H9 (cell line): Measurements from ENCODE around the gene MS4A7. TPM values are rescaled to one million over a fixed set of nuclear protein-coding genes. Genes with fewer than 3 reads are reported as not detected.

Experiments used
- DNase-seq: peaks from one replicate; pipeline ENCODE4 v3.0.0-alpha.2; 2017
- H2AFZ ChIP-seq: one replicate; pipeline ENCODE4 v1.6.1; 2013; ENCODE audit warnings: mild to moderate bottlenecking, low read length, control low read depth, moderate library complexity
- H2AK5ac ChIP-seq: 2 replicates; pipeline ENCODE4 v1.6.1; 2013; ENCODE audit warnings: low read length, control low read depth, mixed read lengths; ENCODE audit not compliant: insufficient read length
- H2BK120ac ChIP-seq: one replicate; pipeline ENCODE4 v1.6.1; 2013; ENCODE audit warnings: low read depth, mild to moderate bottlenecking, low read length, control low read depth, inconsistent platforms; ENCODE audit not compliant: poor library complexity, severe bottlenecking
- H2BK12ac ChIP-seq: 2 replicates; pipeline ENCODE4 v1.6.1; 2013; ENCODE audit warnings: low read length, control low read depth, mixed read lengths, low read depth; ENCODE audit not compliant: insufficient read length
- H2BK15ac ChIP-seq: 2 replicates; pipeline ENCODE4 v1.6.1; 2013; ENCODE audit warnings: low read depth, low read length, control low read depth
- H2BK20ac ChIP-seq: one replicate; pipeline ENCODE4 v1.6.1; 2013; ENCODE audit warnings: low read depth, mild to moderate bottlenecking, low read length, control low read depth, inconsistent platforms; ENCODE audit not compliant: poor library complexity, severe bottlenecking
- H2BK5ac ChIP-seq: 2 replicates; pipeline ENCODE4 v1.6.1; 2013; ENCODE audit warnings: low read length, control low read depth, mixed read lengths; ENCODE audit not compliant: insufficient read length
- H3K14ac ChIP-seq: 2 replicates; pipeline ENCODE4 v1.6.1; 2013; ENCODE audit warnings: low read length, control low read depth; ENCODE audit not compliant: insufficient read depth
- H3K18ac ChIP-seq: 2 replicates; pipeline ENCODE4 v1.6.1; 2013; ENCODE audit warnings: low read depth, mild to moderate bottlenecking, mixed read lengths, low read length, control low read depth; ENCODE audit not compliant: insufficient read length
- H3K23ac ChIP-seq: 2 replicates; pipeline ENCODE4 v1.6.1; 2013; ENCODE audit warnings: low read length, control low read depth, mixed read lengths, low read depth; ENCODE audit not compliant: insufficient read length
- H3K23me2 ChIP-seq: 2 replicates; pipeline ENCODE4 v1.6.1; 2013; ENCODE audit warnings: low read depth, mild to moderate bottlenecking, mixed read lengths, low read length, control low read depth; ENCODE audit not compliant: insufficient read length, poor library complexity, severe bottlenecking
- H3K27ac ChIP-seq: 2 replicates; pipeline ENCODE4 v1.5.1; 2013; ENCODE audit warnings: low read length, control low read depth, mixed read lengths, low read depth; ENCODE audit not compliant: insufficient read length
- H3K27me3 ChIP-seq: 2 replicates; pipeline ENCODE4 v1.6.1; 2013; ENCODE audit warnings: low read length, control low read depth, inconsistent platforms; ENCODE audit not compliant: insufficient read depth
- H3K4ac ChIP-seq: 2 replicates; pipeline ENCODE4 v1.6.1; 2013; ENCODE audit warnings: low read depth, mild to moderate bottlenecking, control low read depth, inconsistent platforms, low read length, moderate library complexity
- H3K4me1 ChIP-seq: 2 replicates; pipeline ENCODE4 v1.6.1; 2013; ENCODE audit warnings: low read length, control low read depth, inconsistent platforms; ENCODE audit not compliant: insufficient read depth
- H3K4me2 ChIP-seq: 2 replicates; pipeline ENCODE4 v1.6.1; 2013; ENCODE audit warnings: low read length, control low read depth, mixed read lengths; ENCODE audit not compliant: insufficient read length, insufficient read depth
- H3K56ac ChIP-seq: 2 replicates; pipeline ENCODE4 v1.6.1; 2013; ENCODE audit warnings: low read depth, mild to moderate bottlenecking, mixed read lengths, low read length, control low read depth; ENCODE audit not compliant: insufficient read length
- H3K79me1 ChIP-seq: 2 replicates; pipeline ENCODE4 v1.6.1; 2013; ENCODE audit warnings: low read depth, mild to moderate bottlenecking, moderate library complexity, low read length, control low read depth, inconsistent platforms; ENCODE audit not compliant: insufficient read depth, poor library complexity, severe bottlenecking
- H3K79me2 ChIP-seq: 2 replicates; pipeline ENCODE4 v1.6.1; 2013; ENCODE audit warnings: low read length, control low read depth, inconsistent platforms; ENCODE audit not compliant: insufficient read depth
- H3K9ac ChIP-seq: 2 replicates; pipeline ENCODE4 v1.6.1; 2013; ENCODE audit warnings: low read length, control low read depth, mixed read lengths; ENCODE audit not compliant: insufficient read length; ENCODE audit errors: extremely low read depth
- H3K9me3 ChIP-seq: one replicate; pipeline ENCODE4 v1.6.1; 2013; ENCODE audit warnings: low read depth, low read length, inconsistent platforms; ENCODE audit not compliant: control insufficient read depth
- H3T11ph ChIP-seq: one replicate; pipeline ENCODE4 v1.6.1; 2013; ENCODE audit warnings: mild to moderate bottlenecking, low read length, control low read depth, inconsistent platforms
- H4K20me1 ChIP-seq: one replicate; pipeline ENCODE4 v1.6.1; 2013; ENCODE audit not compliant: control insufficient read depth, insufficient read length, insufficient read depth
- H4K5ac ChIP-seq: 2 replicates; pipeline ENCODE4 v1.6.1; 2013; ENCODE audit warnings: low read depth, mild to moderate bottlenecking, mixed read lengths, low read length, control low read depth; ENCODE audit not compliant: insufficient read length
- H4K8ac ChIP-seq: replicated peaks from 2 replicates; pipeline ENCODE4 v1.6.1; 2013; ENCODE audit warnings: low read length, control low read depth, mixed read lengths, low read depth; ENCODE audit not compliant: insufficient read length
- H4K91ac ChIP-seq: 2 replicates; pipeline ENCODE4 v1.6.1; 2013; ENCODE audit warnings: low read depth, mild to moderate bottlenecking, moderate library complexity, mixed read lengths, low read length, control low read depth; ENCODE audit not compliant: insufficient read length
- H3K27ac Mint-ChIP-seq, 3 experiments: 2 replicates in 2 of 3; 3 replicates in 1 of 3; pipeline ENCODE4 v1.8.0; 2020 to 2021; ENCODE audit warnings: mixed read lengths in 3 of 3, mild to moderate bottlenecking in 1 of 3, moderate library complexity in 1 of 3
- H3K27me3 Mint-ChIP-seq: 2 replicates; pipeline ENCODE4 v1.8.0; 2021; ENCODE audit warnings: low read depth, mild to moderate bottlenecking, moderate library complexity, mixed read lengths
- H3K36me3 Mint-ChIP-seq, 3 experiments: 2 replicates in 2 of 3; 3 replicates in 1 of 3; pipeline ENCODE4 v1.8.0; 2020 to 2021; ENCODE audit warnings: low read depth in 3 of 3, mixed read lengths in 3 of 3; ENCODE audit not compliant: insufficient read depth in 1 of 3
- H3K4me1 Mint-ChIP-seq, 2 experiments: 2 replicates each; pipeline ENCODE4 v1.8.0; 2020; ENCODE audit warnings: mixed read lengths in 2 of 2
- H3K4me3 Mint-ChIP-seq, 2 experiments: 2 replicates in 1 of 2; 3 replicates in 1 of 2; pipeline ENCODE4 v1.8.0; 2020 to 2021; ENCODE audit warnings: mild to moderate bottlenecking in 2 of 2, mixed read lengths in 2 of 2, moderate library complexity in 1 of 2
- H3K9me3 Mint-ChIP-seq, 2 experiments: 2 replicates in 1 of 2; 3 replicates in 1 of 2; pipeline ENCODE4 v1.8.0; 2020; ENCODE audit warnings: mild to moderate bottlenecking in 2 of 2, mixed read lengths in 2 of 2, moderate library complexity in 1 of 2
- WGBS: extraction: QIAGEN DNeasy Blood & Tissue Kit; methylation state at CpG from one replicate; pipeline ENCODE4 v1.1.7; 2013; ENCODE audit warnings: missing lambda C conversion rate, low lambda C conversion rate, mixed read lengths; ENCODE audit not compliant: insufficient read length; ENCODE audit errors: extremely low coverage; 5-methylcytosine and 5-hydroxymethylcytosine counted together
- total RNA-seq: library from RNA; stranded (reverse); gene quantifications from 2 replicates; pipeline ENCODE4 v1.2.1, GENCODE V29; 2021
- TF ChIP-seq, protein P1 (sequence below): fragments of 200-600 bp; sonication (generic); conservative IDR thresholded peaks from 3 replicates; pipeline ENCODE4 v1.8.0; 2021; ENCODE audit warnings: antibody characterized with exemption, mild to moderate bottlenecking

Gene MS4A7
- total RNA-seq, 1 experiment from 2014 or later = not detected

DNA sequence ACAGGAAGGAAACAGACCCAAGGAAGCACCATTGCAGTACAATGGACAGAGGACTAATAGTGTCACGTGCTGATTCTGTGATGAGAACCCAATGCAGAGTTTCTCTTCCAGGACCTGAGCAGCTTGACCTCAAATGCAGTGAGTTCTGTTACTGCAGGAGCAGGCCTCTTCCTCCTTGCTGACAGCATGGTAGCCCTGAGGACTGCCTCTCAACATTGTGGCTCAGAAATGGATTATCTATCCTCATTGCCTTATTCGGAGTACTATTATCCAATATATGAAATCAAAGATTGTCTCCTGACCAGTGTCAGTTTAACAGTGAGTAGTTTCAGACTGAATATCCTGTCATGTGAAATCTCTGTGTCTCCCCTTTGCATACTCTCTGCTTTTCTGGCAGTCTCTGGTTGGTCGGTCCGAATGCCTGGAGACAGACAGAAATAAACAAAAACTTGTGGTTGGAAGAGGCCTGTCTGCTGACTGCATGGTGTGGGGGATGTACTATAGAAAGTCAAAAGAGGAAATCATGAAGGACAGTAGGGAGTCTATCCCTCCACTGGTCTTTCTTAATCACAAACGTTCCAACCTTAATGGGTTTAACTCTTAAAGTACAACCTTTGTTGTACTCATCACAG, 11.1 kb downstream of the MS4A7 start:
- no peaks in the 10 kb centered on the region for H3K27me3 Mint-ChIP-seq
- no peak overlapping the region; a peak in 1 of 7 replicates for H3K27ac Mint-ChIP-seq
- no peaks in the 10 kb centered on the region for H3K79me1 ChIP-seq
- H3K9me3 ChIP-seq = no peaks in the 10 kb centered on the region
- H4K8ac ChIP-seq = no peak overlapping the region
- H3K27me3 ChIP-seq = no peaks in the 10 kb centered on the region
- no peak overlapping the region for H2BK5ac ChIP-seq
- no CpG with 5 or more reads among the region's 5 CpGs for WGBS
- H3K36me3 Mint-ChIP-seq = no peaks in the 10 kb centered on the region
- H3K4ac ChIP-seq = no peak overlapping the region
- no peak overlapping the region for H3T11ph ChIP-seq
- H2BK12ac ChIP-seq = no peak overlapping the region
- H3K9ac ChIP-seq = no peak overlapping the region
- H4K91ac ChIP-seq = no peak overlapping the region
- TF ChIP-seq, protein P1, sequence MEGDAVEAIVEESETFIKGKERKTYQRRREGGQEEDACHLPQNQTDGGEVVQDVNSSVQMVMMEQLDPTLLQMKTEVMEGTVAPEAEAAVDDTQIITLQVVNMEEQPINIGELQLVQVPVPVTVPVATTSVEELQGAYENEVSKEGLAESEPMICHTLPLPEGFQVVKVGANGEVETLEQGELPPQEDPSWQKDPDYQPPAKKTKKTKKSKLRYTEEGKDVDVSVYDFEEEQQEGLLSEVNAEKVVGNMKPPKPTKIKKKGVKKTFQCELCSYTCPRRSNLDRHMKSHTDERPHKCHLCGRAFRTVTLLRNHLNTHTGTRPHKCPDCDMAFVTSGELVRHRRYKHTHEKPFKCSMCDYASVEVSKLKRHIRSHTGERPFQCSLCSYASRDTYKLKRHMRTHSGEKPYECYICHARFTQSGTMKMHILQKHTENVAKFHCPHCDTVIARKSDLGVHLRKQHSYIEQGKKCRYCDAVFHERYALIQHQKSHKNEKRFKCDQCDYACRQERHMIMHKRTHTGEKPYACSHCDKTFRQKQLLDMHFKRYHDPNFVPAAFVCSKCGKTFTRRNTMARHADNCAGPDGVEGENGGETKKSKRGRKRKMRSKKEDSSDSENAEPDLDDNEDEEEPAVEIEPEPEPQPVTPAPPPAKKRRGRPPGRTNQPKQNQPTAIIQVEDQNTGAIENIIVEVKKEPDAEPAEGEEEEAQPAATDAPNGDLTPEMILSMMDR = no peak
- no peaks in the 10 kb centered on the region for H3K4me1 ChIP-seq
- H4K5ac ChIP-seq = no peak overlapping the region
- no peaks in the 10 kb centered on the region for H3K9me3 Mint-ChIP-seq
- H2BK20ac ChIP-seq = no peak overlapping the region
- no peak overlapping the region for H3K56ac ChIP-seq
- H2AFZ ChIP-seq = no peak overlapping the region
- H3K14ac ChIP-seq = no peak overlapping the region
- no peak overlapping the region for H3K18ac ChIP-seq
- DNase-seq = no peak
- no peaks in the 10 kb centered on the region for H4K20me1 ChIP-seq
- H3K23ac ChIP-seq = no peak overlapping the region
- peaks cover 3 to 4% of the 10 kb centered on the region in 2 experiments for H3K4me1 Mint-ChIP-seq
- no peak overlapping the region for H2BK15ac ChIP-seq
- H2BK120ac ChIP-seq = no peak overlapping the region
- no peak overlapping the region for H2AK5ac ChIP-seq
- no peak overlapping the region for H3K4me3 Mint-ChIP-seq
- H3K23me2 ChIP-seq = no peaks in the 10 kb centered on the region
- H3K4me2 ChIP-seq = no peak overlapping the region
- H3K79me2 ChIP-seq = no peaks in the 10 kb centered on the region
- no peak overlapping the region for H3K27ac ChIP-seq
